Uterus (tissue), 2 donors: ENCODE measurements around the gene CAMK2D.

Experiments
- CTCF ChIP-seq, 4 experiments: fragments of 200-600 bp in 2 of 4; fragments of 450-650 bp in 2 of 4; sonication (generic) in 2 of 4; IDR thresholded peaks; one replicate each; pipeline ENCODE4 v1.5.1; 2016 to 2019; ENCODE audit warnings: antibody characterized with exemption in 4 of 4, mild to moderate bottlenecking in 2 of 4, moderate library complexity in 1 of 4
- POLR2A ChIP-seq, 2 donors: fragments of 450-650 bp; IDR thresholded peaks; one replicate each; pipeline ENCODE4 v1.6.1; 2016; ENCODE audit warnings: antibody characterized with exemption in 2 of 2, mild to moderate bottlenecking in 1 of 2, moderate library complexity in 1 of 2

GRCh38 chr4:113810906-113811305, 49.4 kb upstream of the CAMK2D start:
- no peak for TF ChIP-seq POLR2A (IDR thresholded peaks at IDR 0.05)
- TF ChIP-seq CTCF (IDR thresholded peaks at IDR 0.05): no peak
